ENCODE results near the gene SAMD7. TPM values are rescaled to one million over a fixed set of nuclear protein-coding genes. Genes with fewer than 3 reads are reported as not detected.

SAMD7 gene
- total RNA-seq, 4 donors from 2014 or later: not detected

DNA sequence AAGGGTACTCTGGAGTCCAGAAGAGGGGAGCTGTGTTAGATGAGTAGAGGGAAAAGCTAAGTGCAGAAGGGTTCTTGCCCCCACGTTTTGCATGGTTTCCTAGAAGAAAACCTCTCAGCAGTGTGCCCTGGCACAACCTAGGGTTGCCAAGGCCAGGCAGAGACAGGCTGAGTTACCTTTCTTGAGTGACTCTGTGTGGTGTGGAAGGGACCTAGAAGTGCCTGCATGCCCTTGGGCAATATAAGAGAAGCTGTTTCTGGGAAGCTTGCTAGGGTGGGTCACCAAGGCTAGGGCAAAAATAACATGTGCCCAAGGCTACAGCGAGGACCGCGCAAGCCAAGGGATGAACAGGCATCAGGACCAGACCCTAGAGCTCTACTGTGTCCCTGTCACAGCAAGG lies 3.4 kb upstream of the SAMD7 start:
- TF ChIP-seq, protein P1, sequence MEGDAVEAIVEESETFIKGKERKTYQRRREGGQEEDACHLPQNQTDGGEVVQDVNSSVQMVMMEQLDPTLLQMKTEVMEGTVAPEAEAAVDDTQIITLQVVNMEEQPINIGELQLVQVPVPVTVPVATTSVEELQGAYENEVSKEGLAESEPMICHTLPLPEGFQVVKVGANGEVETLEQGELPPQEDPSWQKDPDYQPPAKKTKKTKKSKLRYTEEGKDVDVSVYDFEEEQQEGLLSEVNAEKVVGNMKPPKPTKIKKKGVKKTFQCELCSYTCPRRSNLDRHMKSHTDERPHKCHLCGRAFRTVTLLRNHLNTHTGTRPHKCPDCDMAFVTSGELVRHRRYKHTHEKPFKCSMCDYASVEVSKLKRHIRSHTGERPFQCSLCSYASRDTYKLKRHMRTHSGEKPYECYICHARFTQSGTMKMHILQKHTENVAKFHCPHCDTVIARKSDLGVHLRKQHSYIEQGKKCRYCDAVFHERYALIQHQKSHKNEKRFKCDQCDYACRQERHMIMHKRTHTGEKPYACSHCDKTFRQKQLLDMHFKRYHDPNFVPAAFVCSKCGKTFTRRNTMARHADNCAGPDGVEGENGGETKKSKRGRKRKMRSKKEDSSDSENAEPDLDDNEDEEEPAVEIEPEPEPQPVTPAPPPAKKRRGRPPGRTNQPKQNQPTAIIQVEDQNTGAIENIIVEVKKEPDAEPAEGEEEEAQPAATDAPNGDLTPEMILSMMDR (IDR thresholded peaks at IDR 0.05; ENCODE audit: low read depth): no peak

DNA sequence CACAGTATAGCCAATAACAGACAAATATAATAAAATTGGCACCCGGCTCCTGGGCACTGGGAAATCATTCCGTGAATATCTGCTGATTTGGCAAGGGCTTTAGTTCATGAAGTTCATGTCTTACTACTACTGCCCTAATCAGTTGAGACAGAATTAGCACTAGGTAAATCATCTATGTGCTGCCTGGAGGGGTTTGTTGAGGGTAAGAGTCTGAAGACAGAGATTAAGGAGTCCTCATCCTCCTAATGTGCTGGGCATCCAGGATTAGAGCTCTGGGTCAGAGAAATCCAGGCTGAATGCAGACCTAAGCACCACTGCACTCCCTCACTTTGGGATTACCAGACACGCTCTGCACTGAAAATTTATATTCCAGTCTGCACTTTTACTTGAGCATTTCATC lies 2.0 kb downstream of the SAMD7 start:
- TF ChIP-seq, protein P1 (IDR thresholded peaks at IDR 0.05; ENCODE audit: low read depth): no peak

DNA sequence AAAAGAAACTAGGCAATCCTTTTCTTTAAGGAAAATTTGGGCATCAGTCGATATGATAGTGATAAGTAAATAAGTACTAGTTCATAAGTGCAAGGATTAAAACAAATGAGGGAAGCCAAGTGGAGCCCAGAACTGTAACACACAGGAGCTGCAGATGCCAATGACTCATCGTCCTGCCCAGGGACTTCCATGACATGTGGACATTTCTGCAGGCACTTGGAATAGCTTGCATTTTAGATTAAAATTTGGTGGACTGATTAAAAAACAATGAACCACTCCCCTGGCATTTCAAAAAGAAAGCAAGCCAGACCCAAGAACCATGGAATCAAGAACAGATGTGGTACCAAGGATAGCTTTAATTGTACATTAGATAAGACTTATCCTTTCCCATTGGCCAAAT lies 2.9 kb downstream of the SAMD7 start:
- TF ChIP-seq, protein P1 (IDR thresholded peaks at IDR 0.05; ENCODE audit: low read depth): no peak

DNA sequence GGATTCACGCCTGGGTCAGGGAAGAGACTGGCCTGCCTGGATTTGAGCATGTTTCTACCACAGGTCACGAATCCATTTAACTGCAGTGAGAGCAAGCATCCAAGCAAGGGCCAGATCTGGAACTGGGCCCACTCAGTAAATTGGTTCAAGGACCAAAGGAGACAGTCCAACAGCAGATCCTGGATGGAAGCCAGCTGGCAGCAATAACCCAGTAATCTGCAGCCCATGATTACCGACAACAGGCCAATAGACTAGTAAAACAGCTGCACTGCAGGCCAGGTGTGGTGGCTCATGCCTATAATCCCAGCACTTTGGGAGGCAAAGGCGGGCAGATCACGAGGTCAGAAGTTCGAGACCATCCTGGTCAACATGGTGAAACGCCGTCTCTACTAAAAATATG lies 11.8 kb downstream of the SAMD7 start:
- TF ChIP-seq, protein P1 (IDR thresholded peaks at IDR 0.05; ENCODE audit: low read depth): no peak

DNA sequence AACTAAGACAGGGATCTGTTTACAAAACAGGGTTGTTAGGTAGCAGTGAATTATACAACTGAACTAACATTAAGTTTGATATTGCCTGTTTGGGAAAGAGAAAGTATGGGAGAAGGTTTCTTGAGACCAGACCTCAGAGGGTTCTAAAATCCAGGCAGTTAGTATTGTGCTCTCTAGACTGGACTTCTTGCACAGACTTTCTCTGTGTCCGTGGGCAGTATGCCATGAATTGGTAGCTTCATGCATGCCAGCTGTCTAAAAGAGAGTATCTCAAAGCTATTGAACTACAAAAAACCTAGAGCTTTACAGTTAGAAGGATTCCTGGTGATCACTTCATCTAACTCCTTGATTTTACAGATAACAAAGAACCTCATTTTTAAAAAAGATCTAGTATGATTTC lies 12.5 kb downstream of the SAMD7 start:
- TF ChIP-seq, protein P1 (IDR thresholded peaks at IDR 0.05; ENCODE audit: low read depth): no peak

DNA sequence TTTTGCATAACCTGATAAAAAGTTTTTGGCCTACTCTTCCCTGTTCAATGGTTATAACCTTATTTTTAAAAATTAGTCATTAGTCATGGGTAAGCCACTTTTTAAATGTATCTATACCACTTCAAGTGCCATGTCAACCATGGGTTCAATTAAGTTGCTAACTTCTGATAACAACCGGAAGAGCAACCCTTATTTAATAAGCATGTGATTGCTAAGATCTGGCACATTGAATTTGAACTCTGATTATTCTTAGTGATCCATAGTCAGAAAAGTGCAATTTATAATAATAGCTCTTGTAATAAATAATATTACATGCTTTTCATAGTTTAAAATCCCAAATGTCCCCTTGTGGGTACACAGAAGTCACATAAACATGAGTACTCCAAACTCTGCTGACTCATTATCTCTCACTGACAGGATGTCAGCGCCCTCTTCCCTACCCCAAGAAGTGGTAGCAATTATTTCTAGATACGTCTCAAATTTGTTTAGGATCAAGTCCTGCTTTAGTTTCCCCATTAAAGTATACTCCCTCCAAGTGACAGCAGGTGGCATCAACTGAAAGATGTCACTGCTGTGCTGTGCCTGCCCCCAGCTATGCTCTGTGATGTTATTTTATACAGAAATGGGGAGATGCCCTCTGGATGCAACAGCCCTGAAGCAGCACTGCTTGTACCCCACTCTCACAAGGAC lies 18.6 kb downstream of the SAMD7 start:
- TF ChIP-seq, protein P1 (IDR thresholded peaks at IDR 0.05; ENCODE audit: low read depth): no peak

DNA sequence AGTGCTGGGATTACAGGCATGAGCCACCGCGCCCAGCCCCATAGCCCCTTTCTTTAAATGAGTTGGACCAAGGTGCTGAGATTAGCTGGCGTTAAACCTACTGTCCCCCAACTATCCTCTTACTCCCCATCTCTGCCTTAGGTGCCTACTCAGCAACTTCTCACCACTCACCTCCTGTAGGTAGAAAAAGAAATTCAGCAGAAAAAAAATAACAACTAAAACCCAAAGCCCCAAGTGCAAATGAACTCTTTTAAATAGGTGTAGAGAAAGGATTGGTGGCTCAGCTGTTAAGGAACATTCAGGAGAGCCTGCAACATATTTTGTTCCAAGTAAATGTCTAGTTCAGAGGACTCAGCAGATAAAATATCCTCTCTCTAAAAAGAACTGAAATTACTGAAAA lies 19.5 kb downstream of the SAMD7 start:
- TF ChIP-seq, protein P1 (IDR thresholded peaks at IDR 0.05; ENCODE audit: low read depth): no peak

All from subcutaneous adipose tissue (tissue), 4 donors.